SK-N-SH (cell line): ENCODE measurements around the gene CDKL2. TPM values are rescaled to one million over a fixed set of nuclear protein-coding genes. Genes with fewer than 3 reads are reported as not detected.
"Not testable (repeated sequence)": the region's sequence is repeated elsewhere in the genome, so short reads cannot be mapped to it uniquely, and the experiment has no call there.

ENCODE experiments used
- CTCF ChIA-PET: fragments of 300-600, 350-600 bp; formaldehyde crosslinking; extraction: SDS; loops from one replicate; lab custom pipeline; 2021; lab: Yijun Ruan, JAX
- POLR2A ChIA-PET: fragments of 350-600 bp; sonication (Branson Sonifier 250); formaldehyde crosslinking; extraction: SDS; loops from one replicate; lab custom pipeline; 2020; ENCODE audit warnings: antibody characterized with exemption, inconsistent platforms; lab: Yijun Ruan, JAX
- DNase-seq: peaks from one replicate; pipeline ENCODE4 v3.0.0; 2012
- H2AFZ ChIP-seq: fragments of 200-600 bp; sonication (generic); 2 replicates; pipeline ENCODE4 v1.8.1; 2016; ENCODE audit warnings: antibody characterized with exemption, mild to moderate bottlenecking, low read depth
- H3F3A ChIP-seq: fragments of 200-600 bp; sonication (generic); replicated peaks from 2 replicates; pipeline ENCODE3; 2016; ENCODE audit warnings: antibody characterized with exemption, mild to moderate bottlenecking; ENCODE audit not compliant: insufficient read depth
- H3K27ac ChIP-seq, 2 experiments: fragments of 200-500 bp in 1 of 2; fragments of 200-600 bp in 1 of 2; sonication (Bioruptor generic) in 1 of 2; sonication (generic), shearing (Covaris generic) in 1 of 2; 2 replicates each; pipeline versions ENCODE4 v1.5.1 to v1.6.1; 2014 to 2016; ENCODE audit warnings: low read depth in 2 of 2, inconsistent platforms in 1 of 2, low read length in 1 of 2, mild to moderate bottlenecking in 1 of 2, mixed read lengths in 1 of 2
- H3K27me3 ChIP-seq: fragments of 200-600 bp; sonication (generic), shearing (Covaris generic); 2 replicates; pipeline ENCODE4 v1.6.1; 2016; ENCODE audit warnings: mixed run types; ENCODE audit not compliant: insufficient read depth
- H3K36me3 ChIP-seq, 2 experiments: fragments of 200-500 bp in 1 of 2; fragments of 200-600 bp in 1 of 2; sonication (Bioruptor generic) in 1 of 2; sonication (generic) in 1 of 2; replicated peaks in 1 of 2; 2 replicates each; pipeline versions ENCODE3 to v1.5.1; 2014 to 2016; ENCODE audit warnings: low read length in 1 of 2, mild to moderate bottlenecking in 1 of 2; ENCODE audit not compliant: insufficient read depth in 2 of 2, control insufficient read depth in 1 of 2
- H3K4me1 ChIP-seq, 2 experiments: fragments of 200-500 bp in 1 of 2; fragments of 200-600 bp in 1 of 2; sonication (Bioruptor generic) in 1 of 2; sonication (generic), shearing (Covaris generic) in 1 of 2; 2 replicates each; pipeline versions ENCODE4 v1.5.1 to v1.6.1; 2014 to 2016; ENCODE audit warnings: low read depth in 1 of 2, low read length in 1 of 2, mixed run types in 1 of 2; ENCODE audit not compliant: insufficient read depth in 2 of 2, control insufficient read depth in 1 of 2
- H3K4me2 ChIP-seq: fragments of 200-600 bp; sonication (generic), shearing (Covaris generic); 2 replicates; pipeline ENCODE4 v1.6.1; 2017; ENCODE audit warnings: mixed run types
- H3K4me3 ChIP-seq, 2 experiments: fragments of 200-500 bp in 1 of 2; fragments of 200-600 bp in 1 of 2; sonication (Bioruptor generic) in 1 of 2; sonication (generic), shearing (Covaris generic) in 1 of 2; 2 replicates each; pipeline versions ENCODE4 v1.5.1 to v1.8.1; 2014 to 2016; ENCODE audit warnings: low read depth in 2 of 2, inconsistent platforms in 1 of 2, low read length in 1 of 2, mild to moderate bottlenecking in 1 of 2, mixed read lengths in 1 of 2, moderate library complexity in 1 of 2
- H3K79me2 ChIP-seq: fragments of 200-600 bp; sonication (generic); 2 replicates; pipeline ENCODE4 v1.8.1; 2017; ENCODE audit warnings: mild to moderate bottlenecking; ENCODE audit not compliant: insufficient read depth
- H3K9ac ChIP-seq: fragments of 200-600 bp; sonication (generic); 2 replicates; pipeline ENCODE4 v1.6.1; 2017; ENCODE audit warnings: mixed run types
- H3K9me2 ChIP-seq: fragments of 200-600 bp; sonication (generic); 2 replicates; pipeline ENCODE4 v1.6.1; 2017; ENCODE audit warnings: mixed run types
- H3K9me3 ChIP-seq: fragments of 200-600 bp; sonication (generic); 2 replicates; pipeline ENCODE4 v1.6.1; 2017; ENCODE audit warnings: mixed run types, mild to moderate bottlenecking, moderate library complexity
- H4K20me1 ChIP-seq: fragments of 200-600 bp; sonication (generic); 2 replicates; pipeline ENCODE4 v1.6.1; 2017; ENCODE audit warnings: mild to moderate bottlenecking, mixed run types; ENCODE audit not compliant: insufficient read depth
- CTCF ChIP-seq: fragments of 200-600 bp; sonication (generic); IDR thresholded peaks from 2 replicates; pipeline ENCODE4 v1.6.1; 2017; ENCODE audit warnings: antibody characterized with exemption, mild to moderate bottlenecking, moderate library complexity
- EP300 ChIP-seq, 2 experiments: IDR thresholded peaks; 2 replicates each; pipeline versions ENCODE4 v1.4.0 to v1.6.1; 2012; ENCODE audit warnings: borderline replicate concordance in 1 of 2, low read depth in 1 of 2, low read length in 1 of 2
- FOSL2 ChIP-seq: IDR thresholded peaks from 2 replicates; pipeline ENCODE4 v1.4.0; 2012; ENCODE audit warnings: low read depth, mild to moderate bottlenecking, moderate library complexity, borderline replicate concordance
- GATA2 ChIP-seq: sonication (generic); formaldehyde crosslinking; IDR thresholded peaks from 2 replicates; pipeline ENCODE4 v1.5.0; 2020; ENCODE audit warnings: mild to moderate bottlenecking, missing genetic modification reagents
- MAX ChIP-seq: IDR thresholded peaks from 2 replicates; pipeline ENCODE4 v1.4.0; 2012; ENCODE audit warnings: low read depth
- RCOR1 ChIP-seq: fragments of 150-350 bp; IDR thresholded peaks from 2 replicates; pipeline ENCODE4 v1.6.1; 2017; ENCODE audit warnings: antibody characterized with exemption, low read length
- REST ChIP-seq: IDR thresholded peaks from 2 replicates; pipeline ENCODE4 v1.6.1; 2012; ENCODE audit warnings: mild to moderate bottlenecking, low read depth, low read length, moderate library complexity
- SIN3A ChIP-seq: IDR thresholded peaks from 2 replicates; pipeline ENCODE4 v1.6.1; 2012; ENCODE audit warnings: low read depth, mild to moderate bottlenecking, low read length, moderate library complexity, borderline replicate concordance
- TCF12 ChIP-seq: IDR thresholded peaks from 2 replicates; pipeline ENCODE4 v1.4.0; 2012
- TEAD4 ChIP-seq: IDR thresholded peaks from 2 replicates; pipeline ENCODE4 v1.4.0; 2012; ENCODE audit warnings: mild to moderate bottlenecking, borderline replicate concordance; ENCODE audit not compliant: insufficient read depth
- WGBS: methylation state at CpG from one replicate; pipeline ENCODE4 v1.1.6; 2017; ENCODE audit warnings: low lambda C conversion rate; 5-methylcytosine and 5-hydroxymethylcytosine counted together
- polyA plus RNA-seq, 3 experiments: library from polyadenylated mRNA; depleted of rRNA; stranded (reverse); fragments of >200 nt; gene quantifications; 2 replicates each; pipeline ENCODE4 v1.2.3, GENCODE V29; 2012

Gene CDKL2
- polyA plus RNA-seq, 1 of the 3 experiments (the other 2 are of a cell fraction) = 0.41 TPM

- WGBS = 88% methylated on average over 7 of the region's 7 CpGs
- H3K9ac ChIP-seq, H3K9me3 ChIP-seq, H3K36me3 ChIP-seq, POLR2A ChIA-PET, DNase-seq, H3K4me3 ChIP-seq, H3K27ac ChIP-seq, H3K27me3 ChIP-seq, H3F3A ChIP-seq, H3K4me1 ChIP-seq, H3K9me2 ChIP-seq, H2AFZ ChIP-seq, H3K4me2 ChIP-seq: not testable (repeated sequence)
- CTCF ChIA-PET = interaction anchor here (6.3 kb wide), 1 partner anchor 56 kb away, joined by 45 read pairs; the partner anchor contains the start of gene USO1
- Histone ChIP-seq H3K79me2 (peaks cover 99% of the 10 kb centered on the region), H4K20me1 (peaks cover 93% of the 10 kb centered on the region)
Measured at GRCh38 chr4:75667636-75668035, 37.3 kb upstream of the CDKL2 start.

GRCh38 chr4:75666299-75666698 is 36.0 kb upstream of the CDKL2 start:
- no peak for DNase-seq
- H3K9me3 ChIP-seq = no peaks in the 10 kb centered on the region
- no peak overlapping the region for H3K4me2 ChIP-seq
- POLR2A ChIA-PET = no interaction called here
- no peak overlapping the region for H3K9ac ChIP-seq
- no peak overlapping the region for H3K4me3 ChIP-seq
- H2AFZ ChIP-seq = no peak overlapping the region
- H3K79me2 ChIP-seq = peaks cover 99% of the 10 kb centered on the region
- H3F3A ChIP-seq = peaks cover 13% of the 10 kb centered on the region
- CTCF ChIA-PET = interaction anchor here (1.2 kb wide), 1 partner anchor 57 kb away, joined by 3 read pairs; no protein-coding TSS in a partner anchor
- H3K27me3 ChIP-seq = no peaks in the 10 kb centered on the region
- TF ChIP-seq CTCF (no peak), EP300 (IDR thresholded peaks at IDR 0.05; ENCODE audit: borderline replicate concordance in 1 of 2, low read depth in 1 of 2, low read length in 1 of 2) (no peak)
- H3K9me2 ChIP-seq = no peaks in the 10 kb centered on the region
- peaks cover 3% of the 10 kb centered on the region in 2 experiments for H3K36me3 ChIP-seq
- no peak overlapping the region for H3K27ac ChIP-seq
- 80% methylated on average over 4 of the region's 4 CpGs for WGBS
- H4K20me1 ChIP-seq = peaks cover 92% of the 10 kb centered on the region
- peaks cover 0 to 5% of the 10 kb centered on the region in 2 experiments; a peak in 2 of 4 replicates for H3K4me1 ChIP-seq

- H3K4me1 ChIP-seq, DNase-seq, H3K4me2 ChIP-seq, H3K27ac ChIP-seq, H2AFZ ChIP-seq, POLR2A ChIA-PET, H3K9me2 ChIP-seq, H3K9me3 ChIP-seq, H3K4me3 ChIP-seq, H3K9ac ChIP-seq, H3K27me3 ChIP-seq: not testable (repeated sequence)
- peaks cover 82% of the 10 kb centered on the region for H4K20me1 ChIP-seq
- peaks cover 99% of the 10 kb centered on the region for H3K79me2 ChIP-seq
- CTCF ChIA-PET = interaction anchor here (0.8 to 1.4 kb wide), 2 partner anchors 18 to 19 kb away, joined by 3 read pairs; no protein-coding TSS in a partner anchor
- H3F3A ChIP-seq = peaks cover 13% of the 10 kb centered on the region
- WGBS = 97% methylated on average over 3 of the region's 3 CpGs
- H3K36me3 ChIP-seq = peaks cover 10 to 11% of the 10 kb centered on the region in 2 experiments
Measured at GRCh38 chr4:75664604-75665003, 34.3 kb upstream of the CDKL2 start.

GRCh38 chr4:75662626-75663025 is 32.3 kb upstream of the CDKL2 start:
- H3K27ac ChIP-seq = no peak overlapping the region
- POLR2A ChIA-PET = no interaction called here
- peaks cover 13% of the 10 kb centered on the region for H3F3A ChIP-seq
- no peak overlapping the region for H3K9ac ChIP-seq
- no peak for DNase-seq
- H3K9me3 ChIP-seq = no peaks in the 10 kb centered on the region
- WGBS = 93% methylated on average over 2 of the region's 2 CpGs
- H3K27me3 ChIP-seq = no peaks in the 10 kb centered on the region
- H3K9me2 ChIP-seq = no peaks in the 10 kb centered on the region
- H3K4me3 ChIP-seq = no peak overlapping the region
- peaks cover 63% of the 10 kb centered on the region for H4K20me1 ChIP-seq
- no peak overlapping the region for H2AFZ ChIP-seq
- CTCF ChIA-PET = no interaction called here
- peaks cover 95% of the 10 kb centered on the region for H3K79me2 ChIP-seq
- H3K4me2 ChIP-seq = no peak overlapping the region
- H3K36me3 ChIP-seq = peaks cover 19 to 28% of the 10 kb centered on the region in 2 experiments
- H3K4me1 ChIP-seq = peaks cover 0 to 5% of the 10 kb centered on the region in 2 experiments; a peak in 1 of 4 replicates
- TF ChIP-seq REST (no peak), SIN3A (no peak), TEAD4 (no peak), RCOR1 (no peak), MAX (no peak), FOSL2 (no peak), GATA2 (CRISPR knock-in tag) (no peak), TCF12 (no peak)
